Activated CD4-positive, alpha-beta T cell treated with anti-CD3 and anti-CD28 coated beads, Interleukin-2, amount 10 ng/mL, durations not matched to agents 24 days and 14 days (primary cell): Measurements from ENCODE around the gene PRAC2. TPM values are rescaled to one million over a fixed set of nuclear protein-coding genes. Genes with fewer than 3 reads are reported as not detected.
"Not testable (repeated sequence)": the region's sequence is repeated elsewhere in the genome, so short reads cannot be mapped to it uniquely, and the experiment has no call there.

Source experiments
- DNase-seq: peaks from one replicate; pipeline ENCODE4 v3.0.0; 2022
- H3K27ac Mint-ChIP-seq: one replicate; pipeline ENCODE4 v1.8.0; 2022; ENCODE audit warnings: mild to moderate bottlenecking, mixed read lengths
- H3K27me3 Mint-ChIP-seq: one replicate; pipeline ENCODE4 v1.8.0; 2022; ENCODE audit warnings: mixed read lengths
- H3K36me3 Mint-ChIP-seq: one replicate; pipeline ENCODE4 v1.8.0; 2022; ENCODE audit warnings: low read depth, mild to moderate bottlenecking, mixed read lengths
- H3K4me1 Mint-ChIP-seq: one replicate; pipeline ENCODE4 v1.8.0; 2021; ENCODE audit warnings: mixed read lengths
- H3K4me3 Mint-ChIP-seq: one replicate; pipeline ENCODE4 v1.8.0; 2022; ENCODE audit warnings: mild to moderate bottlenecking, moderate library complexity, mixed read lengths
- H3K9me3 Mint-ChIP-seq: one replicate; pipeline ENCODE4 v1.8.0; 2021; ENCODE audit warnings: mixed read lengths
- intact Hi-C: fragments of 100-400 bp; cut with micrococcal nuclease; formaldehyde crosslinking; loops from one replicate; pipeline ENCODE4 v1.15.1; 2023
- total RNA-seq: library from RNA; stranded (reverse); gene quantifications from 2 replicates; pipeline ENCODE4 v1.2.3, GENCODE V29; 2022

Gene PRAC2
- total RNA-seq, 1 donor from 2014 or later = not detected

- H3K27ac Mint-ChIP-seq, H3K4me3 Mint-ChIP-seq, H3K36me3 Mint-ChIP-seq, H3K9me3 Mint-ChIP-seq, DNase-seq, H3K4me1 Mint-ChIP-seq: not testable (repeated sequence)
- intact Hi-C loops = loop anchor here (5.0 kb wide), 1 partner anchor 39 kb away; no protein-coding TSS in a partner anchor
- H3K27me3 Mint-ChIP-seq = peaks cover 71% of the 10 kb centered on the region
Measured at GRCh38 chr17:48716549-48716948, 6.4 kb upstream of the PRAC2 start.

- peaks cover 2% of the 10 kb centered on the region for H3K36me3 Mint-ChIP-seq
- H3K27ac Mint-ChIP-seq = peak overlapping the region; percentile 47
- H3K4me1 Mint-ChIP-seq = peaks cover 9% of the 10 kb centered on the region
- H3K27me3 Mint-ChIP-seq = peaks cover 77% of the 10 kb centered on the region
- intact Hi-C loops = loop anchor here (5.0 kb wide), 1 partner anchor 40 kb away; no protein-coding TSS in a partner anchor
- H3K4me3 Mint-ChIP-seq = no peak overlapping the region
- no peak for DNase-seq
- H3K9me3 Mint-ChIP-seq = no peaks in the 10 kb centered on the region
Measured at GRCh38 chr17:48717367-48718226, 5.4 kb upstream of the PRAC2 start.

GRCh38 chr17:48718227-48718760, 4.7 kb upstream of the PRAC2 start:
- intact Hi-C loops = loop anchor here (5.0 kb wide), 1 partner anchor 41 kb away; no protein-coding TSS in a partner anchor
- Mint-ChIP-seq H3K9me3 (no peaks in the 10 kb centered on the region), H3K36me3 (peaks cover 2% of the 10 kb centered on the region), H3K27me3 (peaks cover 81% of the 10 kb centered on the region), H3K4me3 (no peak overlapping the region), H3K4me1 (peaks cover 11% of the 10 kb centered on the region), H3K27ac (peak overlapping the region; percentile 21)
- DNase-seq = peak; percentile 65

GRCh38 chr17:48718761-48719641, 4.0 kb upstream of the PRAC2 start:
- Mint-ChIP-seq H3K9me3 (no peaks in the 10 kb centered on the region), H3K4me3 (no peak overlapping the region), H3K36me3 (peaks cover 2% of the 10 kb centered on the region), H3K4me1 (peaks cover 14% of the 10 kb centered on the region), H3K27ac (peak overlapping the region; percentile 41), H3K27me3 (peaks cover 86% of the 10 kb centered on the region)
- intact Hi-C loops = loop anchor here (5.0 kb wide), 1 partner anchor 42 kb away; no protein-coding TSS in a partner anchor
- no peak for DNase-seq

- intact Hi-C loops = loop anchor here (5.0 to 10.0 kb wide), 5 partner anchors 42 to 1245 kb away; partner anchors contain the start of genes DLX4 and IGF2BP1
- no peak for DNase-seq
- peaks cover 17% of the 10 kb centered on the region for H3K4me1 Mint-ChIP-seq
- H3K4me3 Mint-ChIP-seq = no peak overlapping the region
- H3K9me3 Mint-ChIP-seq = no peaks in the 10 kb centered on the region
- H3K36me3 Mint-ChIP-seq = peaks cover 2% of the 10 kb centered on the region
- peak overlapping the region; percentile 30 for H3K27ac Mint-ChIP-seq
- peaks cover 88% of the 10 kb centered on the region for H3K27me3 Mint-ChIP-seq
Measured at GRCh38 chr17:48719642-48720265, 3.2 kb upstream of the PRAC2 start.

- Mint-ChIP-seq H3K27ac (peak overlapping the region; percentile 21), H3K27me3 (peaks cover 92% of the 10 kb centered on the region), H3K4me3 (no peak overlapping the region), H3K36me3 (peaks cover 2% of the 10 kb centered on the region), H3K4me1 (peaks cover 18% of the 10 kb centered on the region), H3K9me3 (no peaks in the 10 kb centered on the region)
- intact Hi-C loops = loop anchor here (5.0 to 10.0 kb wide), 4 partner anchors 78 to 1244 kb away; partner anchors contain the start of genes DLX4 and IGF2BP1
- no peak for DNase-seq
Measured at GRCh38 chr17:48720266-48721008, 2.5 kb upstream of the PRAC2 start.

GRCh38 chr17:48721009-48721402, 2.0 kb upstream of the PRAC2 start:
- intact Hi-C loops = loop anchor here (5.0 to 10.0 kb wide), 4 partner anchors 79 to 1244 kb away; partner anchors contain the start of genes DLX4 and IGF2BP1
- Mint-ChIP-seq H3K27ac (peak overlapping the region; percentile 1), H3K9me3 (no peaks in the 10 kb centered on the region), H3K27me3 (peaks cover 94% of the 10 kb centered on the region), H3K4me1 (peaks cover 18% of the 10 kb centered on the region), H3K36me3 (peaks cover 2% of the 10 kb centered on the region), H3K4me3 (no peak overlapping the region)
- no peak for DNase-seq

GRCh38 chr17:48722201-48722907, 631 bp upstream of the PRAC2 start, which contains the start of gene PRAC1:
TSS of gene PRAC1 (minus strand) at chr17:48722518. CDS start at chr17:48722392, 126 bp downstream.
- Mint-ChIP-seq H3K36me3 (peaks cover 2% of the 10 kb centered on the region), H3K27me3 (peaks cover 96% of the 10 kb centered on the region), H3K9me3 (no peaks in the 10 kb centered on the region), H3K27ac (no peak within 1 kb of the TSS), H3K4me1 (peaks cover 18% of the 10 kb centered on the region), H3K4me3 (peak within 1 kb of the TSS; percentile 3)
- peak; percentile 59 for DNase-seq
- intact Hi-C loops = loop anchor here (5.0 to 10.0 kb wide), 4 partner anchors 80 to 1242 kb away; partner anchors contain the start of genes DLX4 and IGF2BP1

- peaks cover 93% of the 10 kb centered on the region for H3K27me3 Mint-ChIP-seq
- H3K36me3 Mint-ChIP-seq = no peaks in the 10 kb centered on the region
- no peaks in the 10 kb centered on the region for H3K9me3 Mint-ChIP-seq
- intact Hi-C loops = loop anchor here (2.0 to 10.0 kb wide), 7 partner anchors 25 to 1241 kb away; partner anchors contain the start of genes DLX4 and IGF2BP1
- H3K4me1 Mint-ChIP-seq = peaks cover 12% of the 10 kb centered on the region
- peak overlapping the region; percentile 3 for H3K4me3 Mint-ChIP-seq
- peak overlapping the region; percentile 29 for H3K27ac Mint-ChIP-seq
- peak; percentile 73 for DNase-seq
Measured at GRCh38 chr17:48723423-48724250, 652 bp downstream of the PRAC2 start.

- H3K27ac Mint-ChIP-seq = peak overlapping the region; percentile 74
- H3K27me3 Mint-ChIP-seq = peaks cover 94% of the 10 kb centered on the region
- H3K4me1 Mint-ChIP-seq = peaks cover 14% of the 10 kb centered on the region
- no peaks in the 10 kb centered on the region for H3K9me3 Mint-ChIP-seq
- H3K36me3 Mint-ChIP-seq = no peaks in the 10 kb centered on the region
- intact Hi-C loops = loop anchor here (2.0 to 10.0 kb wide), 7 partner anchors 24 to 1240 kb away; partner anchors contain the start of genes DLX4 and IGF2BP1
- DNase-seq = peak; percentile 92
- peak overlapping the region; percentile 3 for H3K4me3 Mint-ChIP-seq
Measured at GRCh38 chr17:48724251-48725003, 1.4 kb downstream of the PRAC2 start.

GRCh38 chr17:48725004-48725287, 2.0 kb downstream of the PRAC2 start:
- no peak overlapping the region for H3K27ac Mint-ChIP-seq

More at GRCh38 chr17:48725004-48725287, 2.0 kb downstream of the PRAC2 start:
- intact Hi-C loops = loop anchor here (2.0 to 10.0 kb wide), 4 partner anchors 24 to 1240 kb away; partner anchors contain the start of gene DLX4
- peaks cover 16% of the 10 kb centered on the region for H3K4me1 Mint-ChIP-seq
- DNase-seq = no peak
- H3K9me3 Mint-ChIP-seq = no peaks in the 10 kb centered on the region
- H3K27me3 Mint-ChIP-seq = peaks cover 94% of the 10 kb centered on the region
- H3K36me3 Mint-ChIP-seq = no peaks in the 10 kb centered on the region
- no peak overlapping the region for H3K4me3 Mint-ChIP-seq
